Measurements from ENCODE around the gene RNF168.
"Not testable (repeated sequence)": the region's sequence is repeated elsewhere in the genome, so short reads cannot be mapped to it uniquely, and the experiment has no call there.

The RNF168 gene

GRCh38 chr3:196514913-196515621, 11.5 kb upstream of the RNF168 start, which contains the start of gene SMCO1:
Gene SMCO1 (minus strand): TSS chr3:196515346. CDS start chr3:196515209, 137 bp downstream.
- no peak for DNase-seq

- DNase-seq, result no peak
Observed at GRCh38 chr3:196514350-196514716, 10.8 kb upstream of the RNF168 start.

- DNase-seq, result no peak
Observed at GRCh38 chr3:196513697-196514349, 10.3 kb upstream of the RNF168 start.

GRCh38 chr3:196511646-196512425, 8.3 kb upstream of the RNF168 start:
- DNase-seq, result peak; percentile 15

GRCh38 chr3:196511108-196511507, 7.5 kb upstream of the RNF168 start:
- DNase-seq, result not testable (repeated sequence)

GRCh38 chr3:196506687-196507086, 3.1 kb upstream of the RNF168 start:
- DNase-seq, result no peak

GRCh38 chr3:196504556-196504955, 988 bp upstream of the RNF168 start:
- DNase-seq, result no peak

- DNase-seq, result not testable (repeated sequence)
Observed at GRCh38 chr3:196504077-196504398, 470 bp upstream of the RNF168 start.

GRCh38 chr3:196502775-196503195, 783 bp downstream of the RNF168 start:
- peak; percentile 83 for DNase-seq

- peak; percentile 52 for DNase-seq
Observed at GRCh38 chr3:196501316-196502044, 2.1 kb downstream of the RNF168 start.

- peak; percentile 20 for DNase-seq
Observed at GRCh38 chr3:196499807-196500524, 3.6 kb downstream of the RNF168 start.

- no peak for DNase-seq
Observed at GRCh38 chr3:196499061-196499460, 4.5 kb downstream of the RNF168 start.

GRCh38 chr3:196498297-196498696, 5.3 kb downstream of the RNF168 start:
- DNase-seq, result no peak

- no peak for DNase-seq
Observed at GRCh38 chr3:196496183-196496582, 7.4 kb downstream of the RNF168 start.

- no peak for DNase-seq
Observed at GRCh38 chr3:196493292-196493691, 10.3 kb downstream of the RNF168 start.

GRCh38 chr3:196492080-196492479, 11.5 kb downstream of the RNF168 start:
- no peak for DNase-seq

- no peak for DNase-seq
Observed at GRCh38 chr3:196489747-196490146, 13.8 kb downstream of the RNF168 start.

- DNase-seq, result peak; percentile 14
Observed at GRCh38 chr3:196486263-196486662, 17.3 kb downstream of the RNF168 start.

- no peak for DNase-seq
Observed at GRCh38 chr3:196477678-196478077, 25.9 kb downstream of the RNF168 start.

- DNase-seq, result no peak
Observed at GRCh38 chr3:196472286-196472685, 31.3 kb downstream of the RNF168 start.

GRCh38 chr3:196471551-196471950, 32.0 kb downstream of the RNF168 start:
- no peak for DNase-seq

- not testable (repeated sequence) for DNase-seq
Observed at GRCh38 chr3:196470182-196470581, 33.4 kb downstream of the RNF168 start.
